Measurements from ENCODE around the gene NTRK2.
"Not testable (repeated sequence)": the region's sequence is repeated elsewhere in the genome, so short reads cannot be mapped to it uniquely, and the experiment has no call there.

NTRK2 gene

GRCh38 chr9:84891924-84892323 is 222.4 kb downstream of the NTRK2 start:
- in situ Hi-C loops (cut with HindIII; ENCODE audit: low sequenced_read_pairs) = no loop called here
- H3K4me3 ChIP-seq (ENCODE audit: low read depth, low read length) = no peak overlapping the region
- no peak for TF ChIP-seq CTCF (IDR thresholded peaks at IDR 0.05; ENCODE audit: low read depth, low read length, missing control alignments)
- no peak for DNase-seq (ENCODE audit: low read depth)

GRCh38 chr9:84893419-84894128 is 224.0 kb downstream of the NTRK2 start:
- in situ Hi-C loops (cut with HindIII; ENCODE audit: low sequenced_read_pairs) = no loop called here
- no peak overlapping the region for H3K4me3 ChIP-seq (ENCODE audit: low read depth, low read length)
- DNase-seq (ENCODE audit: low read depth) = no peak
- TF ChIP-seq CTCF (IDR thresholded peaks at IDR 0.05; ENCODE audit: low read depth, low read length, missing control alignments) = no peak

GRCh38 chr9:84894859-84895258 is 225.3 kb downstream of the NTRK2 start:
- no peak overlapping the region for H3K4me3 ChIP-seq (ENCODE audit: low read depth, low read length)
- in situ Hi-C loops (cut with HindIII; ENCODE audit: low sequenced_read_pairs) = no loop called here
- TF ChIP-seq CTCF (IDR thresholded peaks at IDR 0.05; ENCODE audit: low read depth, low read length, missing control alignments) = no peak
- DNase-seq (ENCODE audit: low read depth) = no peak

GRCh38 chr9:84897362-84898094 is 228.0 kb downstream of the NTRK2 start:
- TF ChIP-seq CTCF (IDR thresholded peaks at IDR 0.05; ENCODE audit: low read depth, low read length, missing control alignments) = no peak
- DNase-seq (ENCODE audit: low read depth) = no peak
- no peak overlapping the region for H3K4me3 ChIP-seq (ENCODE audit: low read depth, low read length)
- in situ Hi-C loops (cut with HindIII; ENCODE audit: low sequenced_read_pairs) = no loop called here

- H3K4me3 ChIP-seq (ENCODE audit: low read depth, low read length) = no peak overlapping the region
- no peak for DNase-seq (ENCODE audit: low read depth)
- in situ Hi-C loops (cut with HindIII; ENCODE audit: low sequenced_read_pairs) = no loop called here
- TF ChIP-seq CTCF (IDR thresholded peaks at IDR 0.05; ENCODE audit: low read depth, low read length, missing control alignments) = no peak
These were observed 228.7 kb downstream of the NTRK2 start for GRCh38 chr9:84898188-84898587.

GRCh38 chr9:84898618-84899017 is 229.1 kb downstream of the NTRK2 start:
- DNase-seq (ENCODE audit: low read depth); in situ Hi-C loops (cut with HindIII; ENCODE audit: low sequenced_read_pairs); H3K4me3 ChIP-seq (ENCODE audit: low read depth, low read length): not testable (repeated sequence)

- no peak overlapping the region for H3K4me3 ChIP-seq (ENCODE audit: low read depth, low read length)
- DNase-seq (ENCODE audit: low read depth) = no peak
- in situ Hi-C loops (cut with HindIII; ENCODE audit: low sequenced_read_pairs) = no loop called here
- no peak for TF ChIP-seq CTCF (IDR thresholded peaks at IDR 0.05; ENCODE audit: low read depth, low read length, missing control alignments)
These were observed 229.8 kb downstream of the NTRK2 start for GRCh38 chr9:84899326-84899725.
